LNCaP clone FGC (cell line): ENCODE data around the gene IL21R.
"Not testable (repeated sequence)": the region's sequence is repeated elsewhere in the genome, so short reads cannot be mapped to it uniquely, and the experiment has no call there.

Source experiments
- DNase-seq: peaks from one replicate; pipeline ENCODE4 v3.0.0-alpha.2; 2011; ENCODE audit warnings: low read depth
- H3K4me3 ChIP-seq: 2 replicates; pipeline ENCODE4 v1.5.1; 2011; ENCODE audit warnings: mild to moderate bottlenecking, low read depth, low read length, control low read depth
- CTCF ChIP-seq: IDR thresholded peaks from 2 replicates; pipeline ENCODE4 v1.5.1; 2012; ENCODE audit warnings: mild to moderate bottlenecking; ENCODE audit not compliant: control insufficient read depth, insufficient read depth; ENCODE audit errors: extremely low read depth

IL21R gene

DNA sequence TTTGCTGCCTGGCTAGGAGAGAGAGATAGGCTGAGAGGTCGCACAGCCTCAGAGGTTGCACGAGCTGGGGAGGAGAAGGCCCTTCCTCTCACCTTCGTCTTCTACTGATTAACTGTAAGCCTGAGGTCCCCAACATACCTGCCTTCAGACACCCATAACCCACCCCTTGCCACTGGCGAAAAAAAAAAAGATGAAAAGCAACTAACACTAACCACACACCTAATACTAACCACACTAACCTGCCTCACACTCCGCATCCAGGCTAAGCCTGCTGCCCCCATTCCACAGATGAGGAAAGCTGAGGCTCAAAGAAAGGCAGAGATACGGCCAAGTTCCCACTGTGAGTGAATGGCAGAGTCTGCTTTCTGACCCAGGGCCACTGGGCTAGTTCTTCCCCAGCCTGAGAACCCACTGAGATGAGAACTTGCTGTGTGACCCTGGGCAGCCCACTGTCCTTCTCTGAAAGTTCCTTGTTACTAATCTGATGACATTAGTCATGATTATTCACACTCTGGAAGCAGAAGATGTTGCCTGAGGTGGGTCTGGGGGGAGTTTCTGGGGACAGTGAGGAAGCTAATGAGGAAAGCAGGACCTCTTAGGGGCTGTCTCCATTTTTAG is 4.6 kb downstream of the IL21R start:
- no peak for DNase-seq
- H3K4me3 ChIP-seq: no peak overlapping the region
- no peak for TF ChIP-seq CTCF

DNA sequence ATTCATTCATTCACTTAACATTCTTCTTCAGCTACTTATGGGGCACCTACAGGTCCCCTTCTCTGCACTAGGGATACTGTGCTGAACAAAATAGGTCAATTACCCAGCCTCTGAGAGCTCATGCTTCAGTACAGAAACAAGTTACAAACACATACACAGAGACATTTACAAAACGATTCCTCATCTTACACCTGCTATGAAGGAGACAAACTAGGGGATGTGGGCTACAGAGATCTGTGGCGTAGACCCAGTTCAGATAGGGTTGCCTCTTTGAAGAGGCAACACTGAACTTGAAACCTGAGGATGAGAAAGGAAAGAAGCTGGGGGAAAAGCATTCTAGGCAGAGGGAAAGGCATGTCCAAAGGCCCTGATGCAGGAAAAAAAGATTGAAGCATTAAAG is 5.2 kb downstream of the IL21R start:
- TF ChIP-seq CTCF: no peak
- DNase-seq: no peak
- H3K4me3 ChIP-seq: no peak overlapping the region

DNA sequence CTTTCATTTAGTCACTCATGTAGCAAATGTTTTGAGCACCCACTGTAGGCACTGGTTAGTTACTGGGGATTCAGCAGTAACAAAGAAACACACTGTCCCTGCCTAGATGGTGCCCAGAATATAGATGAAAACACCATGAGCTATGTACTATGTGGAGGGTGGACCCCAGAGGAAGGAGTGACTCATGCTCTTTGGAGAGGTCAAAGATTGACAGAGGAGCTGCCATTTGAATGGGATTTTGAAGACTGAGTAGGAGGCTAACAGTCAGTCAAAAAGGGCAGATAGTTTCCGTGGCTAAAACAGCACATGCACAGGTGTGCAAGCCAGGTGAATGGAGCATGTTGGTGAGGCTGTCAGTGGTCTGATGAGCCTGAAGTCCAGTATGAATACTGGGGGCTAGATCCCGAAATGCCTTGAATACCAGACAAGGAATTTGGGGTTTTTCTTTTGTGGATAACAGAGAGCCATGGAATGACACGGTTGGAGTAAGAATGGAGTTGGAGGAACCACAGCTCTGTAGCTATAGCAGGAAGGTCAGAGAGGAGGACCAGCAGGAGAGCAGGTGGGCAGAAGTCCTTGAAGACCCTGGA is 6.1 kb downstream of the IL21R start:
- DNase-seq: no peak
- H3K4me3 ChIP-seq: no peak overlapping the region
- no peak for TF ChIP-seq CTCF

- no peak for DNase-seq
- no peak for TF ChIP-seq CTCF
- no peak overlapping the region for H3K4me3 ChIP-seq
Observed at GRCh38 chr16:27408602-27409031, 6.6 kb downstream of the IL21R start.

- DNase-seq, H3K4me3 ChIP-seq: not testable (repeated sequence)
Observed at GRCh38 chr16:27409958-27410357, 8.0 kb downstream of the IL21R start.

DNA sequence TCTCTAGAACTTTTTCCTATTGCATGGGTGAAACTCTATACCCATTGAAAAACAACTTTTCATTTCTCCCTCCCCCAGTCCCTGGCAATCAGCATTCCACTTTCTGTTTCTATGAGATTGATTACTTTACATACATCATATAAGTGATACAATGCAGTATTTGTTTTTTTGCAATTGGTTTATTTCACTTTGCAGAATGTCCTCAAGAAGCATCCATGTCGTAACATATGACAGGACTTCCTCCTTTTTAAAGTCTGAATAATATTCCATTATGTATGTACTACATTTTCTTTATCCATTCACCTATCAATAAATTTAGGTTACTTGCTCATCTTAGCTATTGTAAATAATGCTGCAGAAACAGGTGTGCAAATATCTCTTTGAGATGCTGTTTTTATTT is 8.8 kb downstream of the IL21R start:
- no peak for TF ChIP-seq CTCF
- no peak overlapping the region for H3K4me3 ChIP-seq
- no peak for DNase-seq

GRCh38 chr16:27413956-27414355 is 12.0 kb downstream of the IL21R start:
- TF ChIP-seq CTCF: no peak
- H3K4me3 ChIP-seq: no peak overlapping the region
- DNase-seq: no peak
